Liver (tissue), 3 donors: ENCODE data around the gene LIMS1.
"Not testable (repeated sequence)": the region's sequence is repeated elsewhere in the genome, so short reads cannot be mapped to it uniquely, and the experiment has no call there.

Experiments used
- GABPA ChIP-seq, 2 donors: IDR thresholded peaks in 1 of 2; conservative IDR thresholded peaks in 1 of 2; 2 replicates each; pipeline ENCODE4 v1.6.1; 2016; ENCODE audit warnings: antibody characterized with exemption in 2 of 2, mild to moderate bottlenecking in 1 of 2, moderate library complexity in 1 of 2
- JUND ChIP-seq, 2 donors: IDR thresholded peaks; 2 replicates each; pipeline ENCODE4 v1.6.1; 2016; ENCODE audit warnings: antibody characterized with exemption in 2 of 2
- YY1 ChIP-seq: IDR thresholded peaks from 2 replicates; pipeline ENCODE4 v1.6.1; 2016; ENCODE audit warnings: antibody characterized with exemption, mild to moderate bottlenecking
- TF ChIP-seq, protein P1 (sequence below): fragments of 150-350 bp; IDR thresholded peaks from 2 replicates; pipeline ENCODE4 v1.5.1; 2017; ENCODE audit warnings: improper control_type of control experiment, low read depth, low read length; ENCODE audit not compliant: missing input control
- TF ChIP-seq, protein P2 (sequence below): IDR thresholded peaks from 2 replicates; pipeline ENCODE4 v1.6.1; 2016; ENCODE audit warnings: antibody characterized with exemption
- TF ChIP-seq, protein P3 (sequence below): IDR thresholded peaks from 2 replicates; pipeline ENCODE4 v1.6.1; 2016; ENCODE audit warnings: antibody characterized with exemption
- TF ChIP-seq, protein P4 (sequence below): IDR thresholded peaks from 2 replicates; pipeline ENCODE4 v1.6.1; 2016; ENCODE audit warnings: antibody characterized with exemption, mild to moderate bottlenecking
- donor health status: healthy.
- donor health status: healthy.

DNA sequence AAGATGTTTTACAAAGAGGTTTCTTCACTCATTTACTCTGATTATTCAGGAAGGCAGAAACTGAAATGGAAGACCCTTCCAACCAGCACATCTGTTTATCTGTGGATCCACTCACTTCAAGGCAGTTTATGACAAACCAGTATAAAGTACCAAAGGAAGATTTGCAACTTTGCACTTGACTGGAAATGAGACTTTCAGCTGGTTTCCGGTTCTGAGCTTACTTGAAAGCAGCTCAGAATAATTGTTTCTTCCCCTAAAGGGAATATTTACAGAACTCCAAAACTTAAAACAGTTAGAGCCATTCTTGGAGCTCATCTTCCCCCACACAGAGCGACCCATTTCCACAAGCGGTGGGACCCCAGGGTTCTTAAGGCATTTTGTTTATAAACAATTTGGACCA, 129.8 kb downstream of the LIMS1 start:
- TF ChIP-seq, protein P1, sequence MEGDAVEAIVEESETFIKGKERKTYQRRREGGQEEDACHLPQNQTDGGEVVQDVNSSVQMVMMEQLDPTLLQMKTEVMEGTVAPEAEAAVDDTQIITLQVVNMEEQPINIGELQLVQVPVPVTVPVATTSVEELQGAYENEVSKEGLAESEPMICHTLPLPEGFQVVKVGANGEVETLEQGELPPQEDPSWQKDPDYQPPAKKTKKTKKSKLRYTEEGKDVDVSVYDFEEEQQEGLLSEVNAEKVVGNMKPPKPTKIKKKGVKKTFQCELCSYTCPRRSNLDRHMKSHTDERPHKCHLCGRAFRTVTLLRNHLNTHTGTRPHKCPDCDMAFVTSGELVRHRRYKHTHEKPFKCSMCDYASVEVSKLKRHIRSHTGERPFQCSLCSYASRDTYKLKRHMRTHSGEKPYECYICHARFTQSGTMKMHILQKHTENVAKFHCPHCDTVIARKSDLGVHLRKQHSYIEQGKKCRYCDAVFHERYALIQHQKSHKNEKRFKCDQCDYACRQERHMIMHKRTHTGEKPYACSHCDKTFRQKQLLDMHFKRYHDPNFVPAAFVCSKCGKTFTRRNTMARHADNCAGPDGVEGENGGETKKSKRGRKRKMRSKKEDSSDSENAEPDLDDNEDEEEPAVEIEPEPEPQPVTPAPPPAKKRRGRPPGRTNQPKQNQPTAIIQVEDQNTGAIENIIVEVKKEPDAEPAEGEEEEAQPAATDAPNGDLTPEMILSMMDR: not testable (repeated sequence)
- not testable (repeated sequence) for TF ChIP-seq GABPA (IDR thresholded peaks at IDR 0.05 in 1 of 2, conservative IDR thresholded peaks at IDR 0.05 in 1 of 2); JUND (IDR thresholded peaks at IDR 0.05); YY1
- TF ChIP-seq, protein P2, sequence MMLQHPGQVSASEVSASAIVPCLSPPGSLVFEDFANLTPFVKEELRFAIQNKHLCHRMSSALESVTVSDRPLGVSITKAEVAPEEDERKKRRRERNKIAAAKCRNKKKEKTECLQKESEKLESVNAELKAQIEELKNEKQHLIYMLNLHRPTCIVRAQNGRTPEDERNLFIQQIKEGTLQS: not testable (repeated sequence)
- TF ChIP-seq, protein P3, sequence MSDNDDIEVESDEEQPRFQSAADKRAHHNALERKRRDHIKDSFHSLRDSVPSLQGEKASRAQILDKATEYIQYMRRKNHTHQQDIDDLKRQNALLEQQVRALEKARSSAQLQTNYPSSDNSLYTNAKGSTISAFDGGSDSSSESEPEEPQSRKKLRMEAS: not testable (repeated sequence)
- TF ChIP-seq, protein P4, sequence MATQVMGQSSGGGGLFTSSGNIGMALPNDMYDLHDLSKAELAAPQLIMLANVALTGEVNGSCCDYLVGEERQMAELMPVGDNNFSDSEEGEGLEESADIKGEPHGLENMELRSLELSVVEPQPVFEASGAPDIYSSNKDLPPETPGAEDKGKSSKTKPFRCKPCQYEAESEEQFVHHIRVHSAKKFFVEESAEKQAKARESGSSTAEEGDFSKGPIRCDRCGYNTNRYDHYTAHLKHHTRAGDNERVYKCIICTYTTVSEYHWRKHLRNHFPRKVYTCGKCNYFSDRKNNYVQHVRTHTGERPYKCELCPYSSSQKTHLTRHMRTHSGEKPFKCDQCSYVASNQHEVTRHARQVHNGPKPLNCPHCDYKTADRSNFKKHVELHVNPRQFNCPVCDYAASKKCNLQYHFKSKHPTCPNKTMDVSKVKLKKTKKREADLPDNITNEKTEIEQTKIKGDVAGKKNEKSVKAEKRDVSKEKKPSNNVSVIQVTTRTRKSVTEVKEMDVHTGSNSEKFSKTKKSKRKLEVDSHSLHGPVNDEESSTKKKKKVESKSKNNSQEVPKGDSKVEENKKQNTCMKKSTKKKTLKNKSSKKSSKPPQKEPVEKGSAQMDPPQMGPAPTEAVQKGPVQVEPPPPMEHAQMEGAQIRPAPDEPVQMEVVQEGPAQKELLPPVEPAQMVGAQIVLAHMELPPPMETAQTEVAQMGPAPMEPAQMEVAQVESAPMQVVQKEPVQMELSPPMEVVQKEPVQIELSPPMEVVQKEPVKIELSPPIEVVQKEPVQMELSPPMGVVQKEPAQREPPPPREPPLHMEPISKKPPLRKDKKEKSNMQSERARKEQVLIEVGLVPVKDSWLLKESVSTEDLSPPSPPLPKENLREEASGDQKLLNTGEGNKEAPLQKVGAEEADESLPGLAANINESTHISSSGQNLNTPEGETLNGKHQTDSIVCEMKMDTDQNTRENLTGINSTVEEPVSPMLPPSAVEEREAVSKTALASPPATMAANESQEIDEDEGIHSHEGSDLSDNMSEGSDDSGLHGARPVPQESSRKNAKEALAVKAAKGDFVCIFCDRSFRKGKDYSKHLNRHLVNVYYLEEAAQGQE: not testable (repeated sequence)
